Cardiac muscle cell (in vitro differentiated cells and primary cell): ENCODE results near the gene IL18RAP. TPM values are rescaled to one million over a fixed set of nuclear protein-coding genes. Genes with fewer than 3 reads are reported as not detected.

Source experiments
- DNase-seq, 2 donors: peaks; one replicate each; pipeline versions ENCODE4 v3.0.0 to v3.0.0-alpha.2; 2010 to 2017; ENCODE audit warnings: low read depth in 1 of 2, low spot score in 1 of 2
- H3K27ac ChIP-seq: fragments of 200-600 bp; sonication (generic); 2 replicates; pipeline ENCODE4 v1.5.1; 2016
- H3K27me3 ChIP-seq: fragments of 200-600 bp; sonication (generic); 2 replicates; pipeline ENCODE4 v1.6.0; 2016; ENCODE audit warnings: control low read depth
- H3K36me3 ChIP-seq: fragments of 200-600 bp; sonication (generic); 2 replicates; pipeline ENCODE4 v1.5.1; 2016; ENCODE audit warnings: control low read depth
- H3K4me1 ChIP-seq: fragments of 200-600 bp; sonication (generic); 2 replicates; pipeline ENCODE4 v1.8.1; 2017; ENCODE audit warnings: low read depth, mild to moderate bottlenecking, mixed run types
- H3K4me3 ChIP-seq: fragments of 200-600 bp; sonication (generic); 2 replicates; pipeline ENCODE4 v1.5.1; 2016; ENCODE audit warnings: mild to moderate bottlenecking
- H3K9me3 ChIP-seq: fragments of 200-600 bp; sonication (generic); 2 replicates; pipeline ENCODE4 v1.5.1; 2017; ENCODE audit warnings: low read depth, mild to moderate bottlenecking, control low read depth
- polyA plus RNA-seq: library from polyadenylated mRNA; unstranded; fragments of >200 nt; fragmentation: Nextera tagmentation; extraction: Ambion mirVana; gene quantifications from 2 replicates; pipeline ENCODE4 v1.2.1, GENCODE V29; 2016
- total RNA-seq: library from RNA; depleted of rRNA; stranded (reverse); fragments of >200 nt; gene quantifications from 2 replicates; pipeline ENCODE4 v1.2.3, GENCODE V29; 2016
- TF ChIP-seq, protein P1 (sequence below): IDR thresholded peaks from 2 replicates; pipeline ENCODE4 v1.5.1; 2012; ENCODE audit warnings: low read depth, mild to moderate bottlenecking, low read length

Gene IL18RAP
- total and polyA plus RNA-seq, 2 experiments from 2014 or later, result 0.09 TPM; not detected in 1

DNA sequence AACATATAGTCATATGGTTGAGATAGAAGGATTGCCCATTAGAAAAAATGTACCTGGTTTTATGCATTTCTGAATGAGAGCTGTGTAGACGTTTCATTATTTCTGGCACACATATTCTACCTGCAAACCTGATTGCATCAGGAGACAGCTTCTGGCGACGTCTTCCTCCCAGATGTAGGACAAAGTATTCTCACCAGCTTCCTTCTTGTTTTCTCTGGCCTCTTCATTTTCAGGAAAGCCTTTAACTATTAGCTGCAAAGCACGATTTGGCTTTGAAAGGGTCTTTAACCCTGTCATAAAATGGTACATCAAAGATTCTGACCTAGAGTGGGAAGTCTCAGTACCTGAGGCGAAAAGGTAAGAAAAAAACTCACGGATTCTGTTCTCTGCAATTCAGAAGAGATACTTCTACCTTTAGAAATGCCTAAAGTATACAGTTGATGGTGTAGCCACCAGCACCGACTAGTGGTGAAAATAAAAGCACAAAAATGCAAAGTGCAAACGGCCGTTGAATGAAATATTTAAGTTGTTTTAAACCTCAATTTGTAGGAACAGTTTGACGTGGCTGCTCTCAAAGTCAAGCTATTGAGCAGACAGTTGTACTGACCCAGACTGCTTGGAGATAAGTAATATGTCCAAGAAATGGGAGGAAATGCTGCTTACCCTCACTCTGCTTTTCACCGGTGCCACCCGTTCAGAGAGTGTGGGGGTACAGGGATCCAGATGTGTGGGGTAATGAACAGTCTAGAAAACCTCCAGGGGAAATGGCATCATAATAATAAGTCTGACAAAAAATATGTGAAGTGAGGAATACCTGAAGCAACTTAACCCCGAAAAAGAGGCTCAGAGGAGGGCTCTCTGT is 20.2 kb downstream of the IL18RAP start:
- no peak overlapping the region for H3K27ac ChIP-seq
- no peaks in the 10 kb centered on the region for H3K9me3 ChIP-seq
- no peak overlapping the region for H3K4me3 ChIP-seq
- no peaks in the 10 kb centered on the region for H3K4me1 ChIP-seq
- H3K36me3 ChIP-seq, result no peaks in the 10 kb centered on the region
- TF ChIP-seq, protein P1, sequence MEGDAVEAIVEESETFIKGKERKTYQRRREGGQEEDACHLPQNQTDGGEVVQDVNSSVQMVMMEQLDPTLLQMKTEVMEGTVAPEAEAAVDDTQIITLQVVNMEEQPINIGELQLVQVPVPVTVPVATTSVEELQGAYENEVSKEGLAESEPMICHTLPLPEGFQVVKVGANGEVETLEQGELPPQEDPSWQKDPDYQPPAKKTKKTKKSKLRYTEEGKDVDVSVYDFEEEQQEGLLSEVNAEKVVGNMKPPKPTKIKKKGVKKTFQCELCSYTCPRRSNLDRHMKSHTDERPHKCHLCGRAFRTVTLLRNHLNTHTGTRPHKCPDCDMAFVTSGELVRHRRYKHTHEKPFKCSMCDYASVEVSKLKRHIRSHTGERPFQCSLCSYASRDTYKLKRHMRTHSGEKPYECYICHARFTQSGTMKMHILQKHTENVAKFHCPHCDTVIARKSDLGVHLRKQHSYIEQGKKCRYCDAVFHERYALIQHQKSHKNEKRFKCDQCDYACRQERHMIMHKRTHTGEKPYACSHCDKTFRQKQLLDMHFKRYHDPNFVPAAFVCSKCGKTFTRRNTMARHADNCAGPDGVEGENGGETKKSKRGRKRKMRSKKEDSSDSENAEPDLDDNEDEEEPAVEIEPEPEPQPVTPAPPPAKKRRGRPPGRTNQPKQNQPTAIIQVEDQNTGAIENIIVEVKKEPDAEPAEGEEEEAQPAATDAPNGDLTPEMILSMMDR, result peak; percentile 85
- H3K27me3 ChIP-seq, result no peaks in the 10 kb centered on the region
- peak; percentile 36 to 69 for DNase-seq

- Histone ChIP-seq H3K27me3 (no peaks in the 10 kb centered on the region), H3K9me3 (no peaks in the 10 kb centered on the region), H3K36me3 (no peaks in the 10 kb centered on the region), H3K27ac (no peak overlapping the region), H3K4me1 (no peaks in the 10 kb centered on the region), H3K4me3 (no peak overlapping the region)
- DNase-seq, result no peak
- TF ChIP-seq, protein P1, result no peak
These were observed 21.3 kb downstream of the IL18RAP start for GRCh38 chr2:102444233-102444632.

GRCh38 chr2:102446936-102447335 is 24.0 kb downstream of the IL18RAP start:
- TF ChIP-seq, protein P1, result no peak
- no peak for DNase-seq

DNA sequence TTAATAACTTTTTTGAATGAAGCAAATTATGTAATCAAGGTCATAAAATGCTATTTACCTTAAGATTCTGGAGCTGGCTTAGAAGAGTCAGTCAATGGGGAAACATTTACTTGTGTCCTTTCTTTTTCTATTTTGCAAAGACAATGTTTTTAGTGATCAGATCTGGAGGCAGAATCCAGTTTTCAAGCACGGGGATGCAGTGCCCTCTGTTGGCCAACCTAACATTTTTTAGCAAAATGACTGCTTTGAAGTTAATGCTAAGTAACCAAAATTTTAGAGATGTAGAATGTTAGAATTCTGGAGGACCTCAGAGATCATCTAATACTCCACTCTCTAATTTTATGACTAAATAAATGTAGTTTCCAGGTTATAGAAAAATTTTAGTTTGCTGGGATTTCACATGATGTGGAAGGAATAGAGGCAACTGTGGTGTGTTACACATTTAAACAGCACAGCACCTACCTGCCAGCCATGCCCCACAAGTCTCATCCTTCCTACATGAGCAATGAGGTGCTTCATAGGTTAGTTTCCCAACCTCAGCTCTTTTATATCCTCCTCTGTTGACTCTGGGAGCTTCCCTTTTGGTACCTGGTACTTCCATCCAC is 26.5 kb downstream of the IL18RAP start:
- DNase-seq, result peak; percentile 51 to 76
- TF ChIP-seq, protein P1, result peak; percentile 68
- no peaks in the 10 kb centered on the region for H3K36me3 ChIP-seq

More at GRCh38 chr2:102446936-102447335, 24.0 kb downstream of the IL18RAP start:
- no peak overlapping the region for H3K4me3 ChIP-seq
- no peaks in the 10 kb centered on the region for H3K9me3 ChIP-seq
- no peak overlapping the region for H3K27ac ChIP-seq
- H3K4me1 ChIP-seq, result no peaks in the 10 kb centered on the region
- peaks cover 5% of the 10 kb centered on the region for H3K27me3 ChIP-seq
- no peaks in the 10 kb centered on the region for H3K36me3 ChIP-seq

DNA sequence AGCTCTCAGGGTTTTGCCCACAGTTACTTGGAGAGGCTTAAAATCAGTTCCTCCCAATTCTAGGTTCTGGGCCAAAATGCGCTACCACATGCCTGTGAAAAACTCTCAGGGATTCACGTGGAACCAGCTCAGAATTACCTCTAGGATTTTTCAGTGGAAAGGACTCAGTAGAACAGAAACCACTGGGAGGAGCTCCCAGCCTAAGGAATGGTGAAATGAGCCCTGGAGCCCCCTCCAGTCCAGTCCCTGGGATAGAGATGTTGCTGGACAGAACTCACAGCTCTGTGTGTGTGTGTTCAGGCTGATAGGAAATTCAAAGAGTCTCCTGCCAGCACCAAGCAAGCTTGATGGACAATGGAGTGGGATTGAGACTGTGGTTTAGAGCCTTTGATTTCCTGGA is 29.0 kb downstream of the IL18RAP start:
- H3K4me3 ChIP-seq, result no peak overlapping the region
- H3K4me1 ChIP-seq, result no peaks in the 10 kb centered on the region
- H3K36me3 ChIP-seq, result no peaks in the 10 kb centered on the region
- H3K9me3 ChIP-seq, result no peaks in the 10 kb centered on the region
- H3K27ac ChIP-seq, result no peak overlapping the region
- TF ChIP-seq, protein P1, result peak; percentile 12
- H3K27me3 ChIP-seq, result peaks cover 5% of the 10 kb centered on the region
- DNase-seq, result peak; percentile 30

More for the DNA sequence above, 26.5 kb downstream of the IL18RAP start:
- H3K9me3 ChIP-seq, result no peaks in the 10 kb centered on the region
- H3K27me3 ChIP-seq, result peaks cover 5% of the 10 kb centered on the region
- H3K27ac ChIP-seq, result no peak overlapping the region
- H3K4me1 ChIP-seq, result no peaks in the 10 kb centered on the region
- H3K4me3 ChIP-seq, result no peak overlapping the region
